DMS79 (cell line): ENCODE measurements around the gene RFC2.
A peak's percentile ranks its signal among the peaks of the same experiment; 100 is the strongest.

Experiments used
- DNase-seq: peaks from one replicate; lab custom pipeline; 2025; lab: John Stamatoyannopoulos, UW

RFC2 gene

DNA sequence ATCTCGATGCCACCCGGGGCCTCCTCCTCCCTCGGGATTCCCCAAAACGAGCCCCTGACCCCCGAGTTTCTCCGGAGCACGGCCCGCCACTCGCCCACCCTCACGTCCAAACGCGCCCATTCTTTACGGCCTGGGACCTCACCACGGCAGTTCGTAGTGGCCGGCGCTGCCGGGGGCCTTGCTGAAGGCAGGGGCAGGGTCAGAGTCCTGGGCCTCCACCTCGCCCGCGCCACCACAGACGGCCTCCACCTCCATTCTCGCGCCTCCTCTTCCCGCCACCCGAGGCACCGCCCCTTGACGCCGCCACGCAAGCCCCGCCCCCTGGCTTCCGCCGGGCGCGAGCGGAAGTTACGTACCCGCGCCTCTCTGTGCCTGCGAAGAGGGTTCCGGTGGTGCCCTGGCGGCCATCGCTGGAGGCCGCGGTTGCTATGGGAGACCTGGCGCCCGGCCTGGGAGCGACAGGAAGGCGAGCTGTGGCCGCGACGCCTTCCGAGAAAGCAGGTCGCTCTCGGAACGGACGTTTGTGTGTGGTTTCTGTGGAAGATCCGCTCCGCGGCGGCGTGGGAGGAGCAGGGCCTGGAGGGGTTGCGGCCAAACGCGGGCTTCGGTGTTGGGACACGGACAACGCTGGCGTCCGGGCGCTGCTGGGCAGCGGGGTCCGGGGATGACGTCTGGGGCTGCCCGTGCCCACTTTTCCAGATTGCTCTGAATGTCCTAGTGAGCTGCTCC lies at the start of gene RFC2:
Gene RFC2 (minus strand): TSS at position 271 of the 729 bp plus-strand sequence. CDS start 16 bp downstream, at position 255.
- peak; percentile 85 for DNase-seq

DNA sequence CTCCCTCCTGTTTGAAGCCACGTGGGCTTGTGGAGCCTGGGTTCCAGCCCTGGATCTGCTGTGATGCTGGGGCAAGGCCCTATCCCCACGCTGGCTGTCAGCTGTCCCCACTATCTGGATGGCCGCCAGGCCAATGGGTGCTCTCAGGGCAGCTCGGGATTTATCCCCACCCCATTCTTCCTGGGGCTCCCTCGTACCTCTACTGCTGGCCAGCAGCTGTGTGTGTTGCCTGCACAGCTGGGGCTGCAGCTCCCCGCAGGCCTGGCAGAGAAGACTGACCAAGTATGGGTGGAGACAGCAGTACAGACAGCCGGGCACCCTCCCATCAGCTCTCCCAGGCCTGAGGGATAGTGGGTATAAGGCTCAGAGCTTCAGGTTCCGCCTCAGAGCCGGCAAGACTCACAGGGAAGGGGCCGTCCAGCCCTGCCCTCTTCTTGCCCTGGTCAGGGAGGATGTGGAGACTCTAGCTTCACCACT lies 48.6 kb upstream of the RFC2 start:
- DNase-seq = no peak

- DNase-seq = no peak
Observed at GRCh38 chr7:74300926-74301325, 46.7 kb upstream of the RFC2 start.

GRCh38 chr7:74299401-74299800 lies 45.2 kb upstream of the RFC2 start:
- DNase-seq = no peak

DNA sequence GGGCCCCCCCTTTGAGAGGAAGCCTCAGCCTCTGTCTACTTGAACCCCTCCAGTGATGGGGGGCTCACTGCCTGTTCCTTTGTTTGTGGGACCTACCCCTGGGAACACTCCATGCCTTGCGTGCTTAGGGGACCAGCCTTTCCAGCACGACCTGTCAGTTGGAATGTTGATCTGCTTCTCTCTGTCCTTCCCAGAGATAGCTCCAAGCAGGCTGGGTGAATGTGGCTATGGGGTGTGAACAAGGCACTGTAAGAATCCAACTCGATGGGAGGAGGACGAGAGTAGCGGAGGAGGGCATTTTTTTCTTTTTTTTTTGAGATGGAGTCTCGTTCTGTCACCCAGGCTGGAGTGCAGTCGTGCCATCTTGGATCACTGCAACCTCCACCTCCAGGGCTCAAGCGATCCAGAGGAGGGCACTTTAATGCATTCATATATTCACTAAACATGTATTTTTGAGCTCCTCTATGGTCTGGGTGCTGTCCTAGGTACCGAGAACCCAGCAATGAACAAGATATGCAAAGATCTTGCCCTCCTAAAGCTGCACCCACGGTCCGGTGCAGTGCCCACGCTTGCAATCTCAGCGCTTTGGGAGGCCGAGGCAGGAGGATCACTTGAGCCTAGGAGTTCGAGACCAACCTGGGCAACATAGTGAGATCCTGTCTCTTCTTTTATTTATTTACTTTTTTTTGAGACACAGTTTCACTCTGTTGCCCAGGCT lies 43.5 kb upstream of the RFC2 start:
- no peak for DNase-seq

DNA sequence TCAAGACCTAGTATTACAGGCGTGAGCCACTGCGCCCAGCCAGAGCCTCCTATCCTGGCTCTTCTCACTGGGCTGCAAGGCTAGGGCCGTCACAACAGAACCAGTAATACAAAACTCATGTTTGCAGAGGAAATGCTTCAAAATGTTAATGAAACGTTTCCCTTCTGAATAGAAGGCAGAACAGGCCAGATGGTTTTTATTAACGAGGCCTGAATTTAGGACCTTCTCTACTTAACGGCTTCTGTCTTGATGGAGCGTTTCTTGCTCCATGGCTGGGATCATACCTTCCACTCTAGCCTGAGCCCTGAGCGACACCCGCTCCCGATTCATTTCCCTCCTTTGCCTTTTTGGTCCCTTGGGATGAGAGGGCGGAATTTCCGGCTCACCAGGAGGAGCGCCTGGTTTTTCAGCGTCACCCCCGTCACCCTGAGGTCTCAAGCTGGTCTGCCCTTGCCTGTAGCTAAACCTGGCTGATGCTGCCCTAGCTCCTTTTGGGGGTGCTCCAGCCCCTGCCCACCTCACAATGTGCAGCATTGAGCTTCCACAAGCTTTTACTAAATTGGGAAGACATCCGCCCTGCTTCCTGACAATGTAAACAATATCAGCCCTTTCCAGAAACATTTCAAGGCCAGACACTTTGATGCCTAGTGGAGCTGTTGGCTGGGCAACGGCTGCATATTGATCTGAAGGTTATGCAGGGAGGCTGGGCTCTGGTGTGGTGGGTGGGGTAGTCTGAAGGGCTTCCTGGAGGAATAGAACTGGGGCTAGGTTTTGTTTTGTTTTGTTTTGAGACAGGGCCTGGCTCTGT lies 40.2 kb upstream of the RFC2 start:
- no peak for DNase-seq

DNA sequence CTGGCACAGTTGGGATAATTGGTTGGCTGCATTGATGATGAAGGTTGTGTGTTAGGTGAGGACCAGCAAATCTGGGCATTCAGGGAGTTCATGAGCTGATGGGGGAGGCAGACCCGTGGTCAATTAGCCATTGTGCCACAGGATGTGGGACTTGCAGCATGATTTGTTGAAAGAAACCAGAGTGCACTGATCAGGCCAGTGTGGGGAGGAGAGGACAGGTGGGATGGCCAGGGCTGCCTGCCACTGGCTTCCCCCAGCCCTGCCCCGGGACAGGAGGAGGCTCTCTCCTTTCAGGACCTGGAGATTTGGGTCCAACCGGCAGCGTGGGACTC lies 39.3 kb upstream of the RFC2 start:
- no peak for DNase-seq

- no peak for DNase-seq
Observed at GRCh38 chr7:74292757-74293576, 38.8 kb upstream of the RFC2 start.

DNA sequence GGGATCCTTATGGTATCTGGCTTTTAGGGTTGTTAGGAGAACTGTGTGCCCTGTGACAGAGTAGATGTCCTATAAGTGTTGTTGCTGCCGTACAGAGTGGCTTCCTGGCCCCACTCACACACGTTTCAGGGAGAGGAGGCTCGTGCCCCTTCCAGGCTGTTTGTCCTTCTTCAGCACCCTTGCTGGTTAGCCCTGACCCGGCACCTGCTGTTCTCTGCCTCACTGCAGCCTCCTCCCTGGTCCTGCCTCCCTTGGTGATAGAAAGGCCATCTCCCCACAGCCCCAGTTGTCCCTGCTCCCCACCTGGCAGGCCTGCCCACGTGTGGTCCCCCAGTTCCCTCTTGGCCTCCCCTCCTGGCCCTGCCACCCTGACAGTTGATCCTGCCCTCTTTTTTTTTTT lies 37.3 kb upstream of the RFC2 start:
- DNase-seq = no peak

- peak; percentile 41 for DNase-seq
Observed at GRCh38 chr7:74290981-74291441, 36.8 kb upstream of the RFC2 start.

DNA sequence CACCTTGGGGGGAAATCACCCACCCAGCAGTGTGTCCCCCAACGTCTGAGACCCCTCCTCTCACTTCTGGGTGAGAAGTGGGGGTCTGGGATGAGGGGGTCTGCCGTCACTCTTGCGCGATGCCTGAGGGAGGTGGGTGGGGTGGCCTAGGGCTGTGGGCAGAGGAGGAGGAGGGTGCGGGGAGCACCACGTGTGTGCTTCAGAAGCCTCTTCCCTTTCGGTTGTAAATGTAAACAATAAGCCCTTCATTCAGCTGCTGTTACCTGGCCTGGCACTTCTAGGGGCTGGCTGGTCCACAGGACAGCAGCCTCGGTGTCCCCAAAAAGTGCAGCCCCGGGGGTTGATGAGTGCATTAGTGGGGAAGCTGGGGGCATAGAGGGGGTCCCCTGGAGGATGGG lies 36.4 kb upstream of the RFC2 start:
- no peak for DNase-seq

GRCh38 chr7:74289659-74290552 lies 35.7 kb upstream of the RFC2 start:
- DNase-seq = no peak

GRCh38 chr7:74289018-74289658 lies 34.9 kb upstream of the RFC2 start, which contains the start of gene CLIP2:
CLIP2 (plus strand) TSS chr7:74289407; CDS start chr7:74317547, 28,140 bp downstream.
- DNase-seq = peak; percentile 48

DNA sequence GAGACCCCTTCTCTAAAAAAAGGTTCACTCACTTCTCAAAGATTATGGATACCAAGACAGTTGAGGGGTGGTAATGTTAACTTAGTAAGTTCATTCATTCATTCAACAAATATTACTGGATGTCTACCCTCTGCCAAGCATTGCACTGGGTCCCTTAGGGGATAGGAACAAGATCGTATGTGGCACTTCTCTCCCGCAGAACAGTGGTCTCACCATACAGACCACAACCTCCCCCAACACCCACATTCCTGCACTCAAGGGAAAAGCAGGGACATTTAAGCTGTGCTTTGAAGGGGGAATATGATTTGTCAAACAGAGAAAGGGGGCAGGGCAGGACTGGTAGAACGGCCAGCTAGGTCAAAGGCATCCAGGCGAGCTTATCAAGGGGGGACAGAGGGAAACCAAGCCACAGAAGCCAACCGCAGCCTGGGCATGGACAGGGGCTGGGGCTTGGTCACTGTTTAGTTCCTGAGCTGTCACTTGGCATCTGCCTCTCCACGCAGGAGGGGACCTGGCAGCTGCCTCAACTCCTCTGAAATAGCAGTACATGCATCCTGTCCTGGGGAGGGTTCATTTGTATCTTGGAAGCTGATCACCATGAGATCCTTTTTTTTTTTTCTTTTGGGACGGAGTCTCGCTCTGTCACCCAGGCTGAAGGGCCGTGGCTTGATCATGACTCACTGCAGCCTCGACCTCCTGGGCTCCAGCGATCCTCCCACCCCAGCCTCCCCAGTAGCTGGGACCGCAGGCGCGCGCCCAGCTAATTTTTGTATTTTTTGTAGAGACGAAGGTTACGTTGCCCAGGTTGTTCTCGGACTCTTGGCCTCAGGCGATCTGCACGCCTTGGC lies 34.1 kb upstream of the RFC2 start:
- DNase-seq = no peak

DNA sequence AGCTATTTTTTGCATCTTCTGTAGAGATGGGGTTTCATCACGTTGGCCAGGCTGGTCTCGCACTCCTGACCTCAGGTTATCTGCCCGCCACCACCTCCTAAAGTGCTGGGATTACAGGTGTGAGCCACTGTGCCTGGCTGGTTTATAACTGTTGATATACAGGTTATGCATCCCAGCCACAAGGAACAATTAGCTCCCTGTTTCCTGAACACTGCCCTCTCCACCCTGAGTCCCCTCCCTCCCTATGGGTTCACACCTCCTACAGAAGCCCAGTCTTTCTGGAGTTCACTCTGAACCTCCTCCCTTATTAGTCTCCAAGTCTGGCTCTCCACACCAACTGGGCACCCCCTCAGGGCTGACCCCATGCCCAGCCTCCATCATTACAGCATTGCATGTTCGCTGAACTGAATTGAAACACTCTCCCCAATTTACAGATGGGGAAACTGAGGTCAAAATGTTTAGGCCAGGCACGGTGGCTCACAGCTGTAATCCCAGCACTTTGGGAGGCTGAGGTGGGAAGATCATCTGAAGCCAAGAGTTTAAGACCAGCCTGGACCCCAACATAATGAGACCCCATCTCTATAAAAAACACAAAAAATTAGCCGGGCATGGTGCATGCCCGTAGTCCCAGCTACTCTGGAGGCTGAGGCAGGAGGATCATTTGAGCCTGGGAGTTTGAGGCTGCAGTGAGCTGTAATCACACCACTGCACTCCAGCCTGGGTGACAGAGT lies 33.3 kb upstream of the RFC2 start:
- DNase-seq = no peak

GRCh38 chr7:74286131-74286530 lies 31.9 kb upstream of the RFC2 start:
- DNase-seq = no peak

- DNase-seq = no peak
Observed at GRCh38 chr7:74284781-74285259, 30.6 kb upstream of the RFC2 start.

- DNase-seq = no peak
Observed at GRCh38 chr7:74283858-74284447, 29.8 kb upstream of the RFC2 start.
